HUDEP-2 (cell line): Measurements from ENCODE around the gene RNU6-1.

Experiments
- DNase-seq, 76 experiments: peaks; one replicate each; lab custom pipeline; 2025; ENCODE audit not compliant: unreplicated experiment in 76 of 76; lab: John Stamatoyannopoulos, UW

The RNU6-1 gene

DNA sequence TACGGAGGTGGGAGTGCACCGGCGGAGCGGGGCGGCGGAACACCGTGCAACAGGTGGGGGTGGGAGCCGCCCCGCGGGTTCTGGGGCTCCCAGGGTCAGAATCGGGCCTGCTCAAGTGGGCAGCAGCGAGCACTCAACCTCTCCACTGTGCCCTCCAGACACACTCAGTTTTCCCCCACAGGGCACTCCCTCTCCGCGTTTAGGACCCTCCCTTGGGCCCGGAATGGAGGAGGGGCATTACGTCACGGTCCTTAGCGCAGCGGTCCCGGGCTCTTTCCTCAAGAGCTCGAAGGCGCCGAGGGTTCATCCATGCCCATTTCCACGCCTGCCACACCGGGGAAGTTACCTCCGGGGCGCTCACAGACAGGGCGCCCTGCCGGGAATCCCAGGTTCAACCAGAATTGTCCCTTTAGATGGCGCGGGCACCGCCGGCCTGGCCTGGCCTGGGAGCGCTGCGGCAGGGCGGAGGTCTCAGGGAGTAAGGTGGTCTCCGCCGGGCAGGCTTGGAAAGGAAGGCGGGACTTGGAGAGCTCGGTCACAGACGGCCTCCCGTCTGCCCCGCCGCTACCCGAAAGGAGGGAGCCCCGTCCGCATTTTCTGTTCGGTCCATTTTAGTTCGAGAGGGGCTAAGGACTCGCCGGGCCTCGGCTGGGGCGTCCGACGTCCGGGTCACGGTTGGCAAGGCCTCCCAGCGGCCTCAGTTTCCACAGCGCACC is 5.1 kb downstream of the RNU6-1 start:
- no peak for DNase-seq

DNA sequence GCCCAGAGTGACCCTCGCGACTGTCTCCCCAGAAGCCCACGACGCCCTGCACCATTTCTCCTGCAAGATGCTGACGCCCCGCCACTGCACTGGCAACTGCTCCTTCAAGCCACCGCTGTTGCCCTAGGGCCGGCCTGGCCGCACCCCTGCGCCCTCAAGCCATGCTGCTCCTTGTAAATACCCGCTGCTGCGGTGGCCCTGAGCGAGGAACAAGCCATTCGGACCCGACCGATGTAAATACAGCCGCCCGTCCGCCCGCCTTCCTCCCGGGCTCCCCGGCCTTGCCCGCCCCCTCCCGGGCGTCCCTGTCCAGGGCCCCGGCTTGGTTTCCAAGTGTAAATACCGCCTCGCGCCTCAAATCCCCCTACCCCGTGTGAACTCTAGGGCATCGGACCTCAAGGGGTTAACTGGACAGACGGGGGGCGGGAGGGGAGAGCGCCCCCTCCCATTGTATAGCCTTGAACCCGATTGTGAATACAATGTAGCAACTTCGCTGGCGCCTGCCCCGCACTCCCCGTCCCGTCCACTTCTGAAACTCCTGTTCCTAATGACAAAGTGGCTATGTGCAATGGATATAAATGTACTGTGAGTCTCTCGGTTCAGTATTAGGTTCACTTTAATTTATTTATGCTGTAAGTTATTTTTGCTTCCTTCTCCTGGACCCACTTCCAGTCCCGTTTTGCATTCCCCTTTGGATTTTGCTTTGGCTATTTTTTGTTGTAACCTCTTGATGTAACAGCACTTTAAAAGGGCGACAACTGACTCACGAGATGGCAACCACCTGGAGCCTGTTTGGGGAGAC is 5.9 kb downstream of the RNU6-1 start:
- peak in 25 of 76 experiments; percentile 9 to 43 (median 19) for DNase-seq

DNA sequence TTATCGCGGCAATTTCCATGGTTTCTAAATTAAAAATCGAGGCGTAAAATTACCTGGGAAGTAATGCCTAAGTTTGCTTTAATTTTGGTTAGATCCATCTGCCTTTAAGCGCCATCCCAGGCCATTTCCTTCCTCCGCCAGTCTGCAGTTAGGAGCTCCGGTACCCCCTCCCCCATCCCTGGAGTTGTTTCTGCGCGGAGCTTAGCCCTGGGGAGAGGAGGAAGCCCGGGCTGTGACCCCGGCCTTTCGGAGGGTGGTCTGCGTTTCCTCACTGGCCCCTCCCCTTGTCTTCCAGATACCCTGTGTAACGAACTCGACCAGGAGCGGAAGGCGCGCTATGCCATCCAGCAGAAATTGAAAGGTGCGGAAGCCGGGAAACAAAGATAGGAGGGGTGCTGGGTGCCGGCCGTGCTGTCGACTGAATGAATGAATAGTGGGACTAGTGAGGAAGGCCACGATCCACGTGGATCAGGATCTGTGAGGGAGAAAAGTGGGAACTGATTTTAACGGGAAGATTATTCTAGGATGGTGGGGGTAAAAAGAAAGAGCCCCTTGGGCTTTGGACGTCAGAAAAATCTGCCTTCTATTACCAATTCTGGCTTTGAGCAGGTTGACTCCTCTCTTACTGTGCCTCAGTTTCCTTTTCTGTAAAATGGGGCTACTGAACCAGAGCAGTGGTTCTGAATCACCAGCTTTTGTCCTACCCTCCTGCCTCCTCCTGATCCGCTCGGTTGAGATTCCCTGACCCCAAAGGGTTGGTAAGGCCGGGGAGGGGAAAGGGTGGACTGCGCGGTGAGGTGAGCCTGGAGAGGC is 6.7 kb downstream of the RNU6-1 start:
- DNase-seq: no peak

DNA sequence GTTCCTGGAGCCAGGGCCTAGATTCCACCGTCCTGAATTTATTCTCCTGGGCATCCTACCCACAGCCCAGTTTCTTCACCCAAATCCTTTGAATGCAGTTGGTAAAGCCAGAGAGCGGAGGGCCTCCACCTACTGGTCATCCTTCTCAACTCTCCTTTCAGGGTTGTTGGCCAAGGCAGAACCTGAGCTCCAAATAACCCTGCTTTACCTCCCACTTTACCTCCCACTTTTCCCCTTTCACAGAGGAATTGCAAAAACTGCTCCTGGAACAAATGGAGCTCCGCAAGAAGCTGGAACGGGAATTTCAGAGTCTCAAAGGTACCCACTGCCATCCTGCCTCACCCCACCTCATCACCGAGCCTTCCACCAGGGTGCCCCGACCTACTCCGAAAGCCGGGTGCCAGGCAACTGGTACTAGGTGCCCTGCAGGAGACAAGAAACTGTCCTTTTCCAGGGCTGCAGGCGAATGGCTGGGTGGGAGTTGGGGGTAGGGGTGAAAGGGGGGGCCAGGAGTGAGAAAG is 7.8 kb downstream of the RNU6-1 start:
- peak in 4 of 76 experiments; percentile 4 to 38 (median 20) for DNase-seq

DNA sequence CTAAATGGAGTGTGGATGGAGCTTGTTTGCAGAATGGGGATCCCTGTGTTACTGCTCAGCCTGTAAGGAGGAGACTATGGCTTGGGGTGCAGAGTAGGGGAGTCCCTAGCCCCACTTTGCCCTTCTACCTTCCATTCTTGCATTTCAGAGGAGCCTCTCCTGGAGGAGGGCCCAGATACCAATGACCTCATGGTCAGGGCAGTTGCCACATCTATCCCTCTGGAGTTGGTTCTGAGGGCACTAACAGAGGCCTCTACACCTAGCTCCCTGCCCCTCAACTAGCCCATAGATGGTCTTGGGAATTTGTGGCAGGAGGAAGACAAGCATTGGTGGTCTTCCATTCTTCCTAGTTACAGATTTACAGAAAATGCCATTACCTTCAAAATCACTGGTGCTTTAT is 8.5 kb downstream of the RNU6-1 start:
- DNase-seq: no peak

DNA sequence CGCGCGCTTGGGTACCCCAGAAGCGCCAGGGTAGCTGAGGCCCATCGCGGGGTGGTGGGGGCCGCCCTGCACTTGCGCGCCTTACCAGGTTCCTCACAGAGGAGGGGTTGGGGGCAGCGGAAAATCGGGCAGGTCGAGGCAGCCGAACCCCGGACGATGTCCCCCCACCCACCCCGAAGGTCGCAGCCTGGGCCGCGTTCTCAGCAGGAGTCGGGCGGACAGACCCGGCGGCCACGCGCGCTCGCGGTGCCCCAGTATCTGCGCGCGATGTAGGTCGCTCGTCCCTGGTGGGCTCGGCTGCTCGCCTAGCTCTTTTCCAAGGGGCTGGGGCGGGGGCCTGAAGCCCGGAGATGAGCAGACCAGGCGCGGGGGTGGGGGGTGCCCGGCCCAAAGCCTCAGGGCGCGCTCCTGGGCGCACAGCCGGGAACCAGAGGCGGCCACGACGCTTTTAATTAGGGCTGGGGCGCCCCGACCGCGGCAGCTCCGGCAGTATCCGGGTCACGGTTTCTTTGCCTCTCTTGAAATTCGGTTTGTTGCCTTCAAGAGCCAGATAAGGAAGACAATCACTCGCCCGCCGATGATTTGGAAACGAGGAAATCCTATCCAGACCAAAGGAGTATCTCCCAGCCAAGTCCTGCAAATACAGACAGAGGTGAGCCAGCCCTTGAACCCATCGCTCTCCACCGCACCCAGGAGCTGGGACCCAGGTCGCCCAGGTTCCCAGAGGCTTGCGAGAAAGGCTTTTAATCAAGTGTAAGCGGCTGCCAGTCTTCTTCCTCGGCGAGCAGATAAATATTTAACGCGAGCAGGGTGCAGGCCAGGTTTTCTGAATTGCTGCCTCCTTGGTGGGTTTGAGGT is 10.0 kb downstream of the RNU6-1 start:
- DNase-seq: no peak

DNA sequence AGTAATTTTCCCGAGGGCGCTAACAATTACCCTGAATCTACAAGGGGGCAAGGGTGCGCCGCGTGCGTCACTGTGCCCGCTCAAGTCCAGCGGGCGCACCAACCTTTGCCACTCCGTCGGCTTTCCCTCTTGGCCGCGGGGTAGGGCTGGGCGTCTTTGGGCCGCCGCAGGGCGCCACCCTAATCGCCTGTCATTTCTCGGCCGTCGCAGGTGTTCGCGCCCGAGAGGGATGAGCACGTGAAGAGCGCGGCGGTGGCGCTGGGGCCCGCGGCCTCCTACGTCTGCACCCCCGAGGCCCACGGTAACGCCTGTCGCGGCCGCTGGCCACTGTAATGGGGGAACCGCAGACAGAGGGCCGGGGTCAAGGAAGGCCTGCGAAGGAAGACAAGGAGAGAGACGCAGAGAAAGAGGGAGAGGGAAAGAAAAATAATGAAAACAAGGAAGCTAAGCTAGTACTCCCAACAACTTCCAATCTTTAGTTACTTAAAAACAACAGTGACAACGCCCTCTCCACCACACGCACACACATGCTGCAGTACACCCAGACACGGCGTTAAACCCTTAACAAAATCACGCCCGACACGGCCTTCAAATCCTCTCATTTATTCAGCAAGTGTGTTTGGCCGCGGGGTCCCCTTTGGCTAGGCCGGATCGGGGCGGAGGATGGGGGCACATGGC is 10.7 kb downstream of the RNU6-1 start:
- no peak for DNase-seq

DNA sequence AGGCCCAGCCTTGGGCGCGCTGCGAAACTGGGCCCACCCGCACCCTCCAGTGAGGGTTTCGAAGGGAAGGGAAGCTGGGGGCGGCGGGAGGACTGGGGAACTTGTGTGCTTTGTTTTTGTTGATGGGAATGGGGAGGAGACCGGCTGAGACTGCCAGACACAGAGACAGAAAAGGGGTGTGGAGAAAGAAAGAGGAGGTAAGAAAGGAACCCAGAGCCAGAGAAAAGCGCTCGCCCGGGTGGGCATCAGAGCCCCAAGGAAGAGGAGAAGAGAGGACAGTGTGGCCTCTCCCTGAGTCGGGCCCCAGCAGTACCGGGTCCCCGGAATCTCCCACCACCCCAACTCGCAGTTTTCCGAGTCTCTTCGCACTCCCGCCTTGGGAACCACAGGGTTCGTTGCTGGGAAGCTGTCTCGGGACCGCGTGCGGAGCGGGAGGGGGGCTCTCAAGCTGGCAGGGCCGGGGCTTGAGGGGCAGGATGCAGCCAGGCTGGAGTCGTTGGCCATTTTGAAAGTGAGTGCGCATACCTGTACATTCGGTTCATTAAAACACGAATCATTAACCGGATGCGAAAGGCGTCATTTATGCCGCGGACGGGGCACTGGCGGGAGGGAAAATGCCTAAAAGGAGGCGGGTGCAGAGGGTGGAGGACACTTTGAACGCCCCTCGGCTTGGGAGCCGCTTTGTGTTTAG is 11.4 kb downstream of the RNU6-1 start:
- DNase-seq: no peak

DNA sequence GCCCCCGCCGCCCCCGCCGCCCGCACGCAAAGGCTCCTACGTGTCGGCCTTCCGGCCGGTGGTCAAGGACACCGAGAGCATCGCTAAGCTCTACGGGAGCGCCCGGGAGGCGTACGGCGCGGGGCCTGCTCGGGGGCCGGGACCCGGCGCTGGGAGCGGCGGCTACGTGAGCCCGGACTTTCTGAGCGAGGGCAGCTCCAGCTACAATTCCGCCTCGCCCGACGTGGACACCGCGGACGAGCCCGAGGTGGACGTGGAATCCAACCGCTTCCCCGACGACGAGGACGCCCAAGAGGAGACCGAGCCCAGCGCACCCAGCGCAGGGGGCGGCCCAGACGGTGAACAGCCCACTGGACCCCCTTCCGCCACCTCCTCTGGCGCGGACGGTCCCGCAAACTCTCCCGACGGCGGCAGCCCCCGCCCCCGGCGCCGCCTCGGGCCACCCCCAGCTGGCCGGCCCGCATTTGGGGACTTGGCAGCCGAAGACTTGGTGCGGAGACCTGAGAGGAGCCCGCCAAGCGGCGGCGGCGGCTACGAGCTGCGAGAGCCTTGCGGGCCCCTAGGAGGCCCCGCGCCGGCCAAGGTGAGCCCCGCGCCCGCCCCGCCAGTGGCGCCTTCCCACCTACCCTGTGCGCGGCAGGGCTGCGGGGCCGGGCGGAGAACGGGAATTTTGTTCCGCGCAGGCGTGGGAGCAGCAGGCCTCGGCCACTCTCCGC is 12.1 kb downstream of the RNU6-1 start:
- DNase-seq: no peak

DNA sequence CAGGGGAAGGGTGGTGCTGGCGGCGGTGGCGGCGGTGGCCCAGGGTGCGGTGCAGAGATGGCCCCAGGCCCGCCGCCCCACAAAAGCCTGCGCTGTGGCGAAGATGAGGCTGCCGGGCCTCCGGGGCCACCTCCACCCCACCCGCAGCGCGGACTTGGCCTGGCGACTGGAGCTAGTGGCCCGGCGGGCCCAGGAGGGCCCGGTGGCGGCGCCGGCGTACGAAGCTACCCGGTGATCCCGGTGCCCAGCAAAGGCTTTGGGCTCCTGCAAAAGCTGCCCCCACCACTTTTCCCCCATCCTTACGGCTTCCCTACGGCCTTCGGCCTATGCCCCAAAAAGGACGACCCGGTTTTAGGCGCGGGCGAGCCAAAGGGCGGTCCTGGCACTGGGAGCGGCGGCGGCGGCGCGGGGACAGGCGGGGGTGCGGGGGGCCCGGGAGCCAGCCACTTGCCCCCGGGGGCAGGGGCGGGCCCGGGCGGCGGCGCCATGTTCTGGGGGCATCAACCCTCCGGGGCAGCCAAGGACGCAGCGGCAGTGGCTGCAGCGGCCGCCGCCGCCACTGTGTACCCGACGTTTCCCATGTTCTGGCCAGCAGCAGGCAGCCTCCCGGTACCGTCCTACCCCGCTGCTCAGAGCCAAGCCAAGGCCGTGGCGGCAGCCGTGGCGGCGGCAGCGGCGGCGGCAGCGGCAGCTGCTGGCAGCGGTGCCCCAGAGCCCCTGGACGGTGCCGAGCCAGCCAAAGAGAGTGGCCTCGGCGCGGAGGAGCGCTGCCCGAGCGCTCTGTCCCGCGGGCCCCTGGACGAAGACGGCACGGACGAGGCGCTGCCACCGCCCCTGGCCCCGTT is 12.9 kb downstream of the RNU6-1 start:
- no peak for DNase-seq

DNA sequence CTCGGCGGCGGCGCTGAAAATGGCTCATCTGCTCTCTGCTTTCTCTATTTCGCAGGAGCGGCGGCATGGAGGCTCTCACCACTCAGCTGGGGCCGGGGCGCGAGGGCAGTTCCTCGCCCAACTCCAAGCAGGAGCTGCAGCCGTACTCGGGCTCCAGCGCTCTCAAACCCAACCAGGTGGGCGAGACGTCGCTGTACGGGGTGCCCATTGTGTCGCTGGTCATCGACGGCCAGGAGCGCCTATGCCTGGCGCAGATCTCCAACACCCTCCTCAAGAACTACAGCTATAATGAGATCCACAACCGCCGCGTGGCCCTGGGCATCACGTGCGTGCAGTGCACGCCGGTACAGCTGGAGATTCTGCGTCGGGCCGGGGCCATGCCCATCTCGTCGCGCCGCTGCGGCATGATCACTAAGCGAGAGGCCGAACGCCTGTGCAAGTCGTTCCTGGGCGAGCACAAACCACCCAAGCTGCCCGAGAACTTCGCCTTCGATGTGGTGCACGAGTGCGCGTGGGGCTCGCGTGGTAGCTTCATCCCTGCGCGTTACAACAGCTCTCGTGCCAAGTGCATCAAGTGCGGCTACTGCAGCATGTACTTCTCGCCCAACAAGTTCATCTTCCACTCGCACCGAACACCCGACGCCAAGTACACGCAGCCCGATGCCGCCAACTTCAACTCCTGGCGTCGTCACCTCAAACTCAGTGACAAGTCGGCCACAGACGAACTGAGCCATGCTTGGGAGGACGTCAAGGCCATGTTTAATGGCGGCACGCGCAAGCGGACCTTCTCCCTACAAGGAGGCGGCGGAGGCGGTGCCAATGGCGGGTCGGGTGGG is 13.7 kb downstream of the RNU6-1 start:
- no peak for DNase-seq

DNA sequence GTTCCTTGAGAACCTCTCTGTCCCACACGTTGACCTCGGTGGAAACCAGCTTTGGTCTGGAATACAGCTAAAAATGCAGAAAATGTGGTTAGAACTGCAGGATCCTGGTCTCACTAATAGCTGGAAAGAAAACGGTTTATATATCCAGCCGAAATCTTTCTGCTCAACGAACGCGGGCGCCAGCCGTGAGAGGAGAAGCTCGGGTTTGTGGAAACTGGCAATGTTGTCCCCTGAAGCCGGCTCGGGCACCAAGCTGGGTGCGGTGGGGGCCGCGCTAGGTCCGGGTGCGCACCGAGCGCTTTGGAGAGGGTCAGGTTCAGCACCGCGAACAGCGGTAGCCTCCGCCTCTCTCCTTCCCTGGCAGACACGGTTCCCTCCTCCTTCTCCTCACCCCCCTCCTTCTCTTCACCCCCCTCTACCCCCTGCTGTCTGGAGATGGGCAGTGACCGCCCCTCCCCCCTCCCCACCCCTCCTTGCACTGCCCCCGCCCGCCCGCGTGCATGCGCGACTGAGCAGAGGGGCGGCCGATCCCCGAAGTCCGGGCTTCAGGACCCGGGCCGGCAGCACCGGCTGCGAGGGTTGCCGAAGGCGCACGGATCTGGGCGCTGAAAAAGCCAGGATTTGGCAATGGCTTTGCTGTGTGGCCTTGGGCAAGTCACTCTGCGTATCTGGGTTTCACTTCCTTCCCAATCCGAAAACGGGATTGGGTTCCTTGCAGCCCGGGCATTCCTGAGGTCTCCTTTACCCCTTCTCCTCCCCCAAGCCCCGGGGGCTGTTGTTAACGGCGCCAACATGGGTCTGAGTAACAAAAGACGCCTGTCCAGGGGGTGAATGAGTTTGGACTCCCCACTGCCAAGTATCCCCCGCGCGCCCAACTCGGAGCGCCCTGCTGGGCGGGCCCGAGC is 14.6 kb downstream of the RNU6-1 start, which contains the start of gene SKOR1:
Gene SKOR1, plus strand, starts transcription at position 534 of the 905 bp plus-strand sequence. Its CDS starts 94 bp downstream, at position 628.
- DNase-seq: no peak

DNA sequence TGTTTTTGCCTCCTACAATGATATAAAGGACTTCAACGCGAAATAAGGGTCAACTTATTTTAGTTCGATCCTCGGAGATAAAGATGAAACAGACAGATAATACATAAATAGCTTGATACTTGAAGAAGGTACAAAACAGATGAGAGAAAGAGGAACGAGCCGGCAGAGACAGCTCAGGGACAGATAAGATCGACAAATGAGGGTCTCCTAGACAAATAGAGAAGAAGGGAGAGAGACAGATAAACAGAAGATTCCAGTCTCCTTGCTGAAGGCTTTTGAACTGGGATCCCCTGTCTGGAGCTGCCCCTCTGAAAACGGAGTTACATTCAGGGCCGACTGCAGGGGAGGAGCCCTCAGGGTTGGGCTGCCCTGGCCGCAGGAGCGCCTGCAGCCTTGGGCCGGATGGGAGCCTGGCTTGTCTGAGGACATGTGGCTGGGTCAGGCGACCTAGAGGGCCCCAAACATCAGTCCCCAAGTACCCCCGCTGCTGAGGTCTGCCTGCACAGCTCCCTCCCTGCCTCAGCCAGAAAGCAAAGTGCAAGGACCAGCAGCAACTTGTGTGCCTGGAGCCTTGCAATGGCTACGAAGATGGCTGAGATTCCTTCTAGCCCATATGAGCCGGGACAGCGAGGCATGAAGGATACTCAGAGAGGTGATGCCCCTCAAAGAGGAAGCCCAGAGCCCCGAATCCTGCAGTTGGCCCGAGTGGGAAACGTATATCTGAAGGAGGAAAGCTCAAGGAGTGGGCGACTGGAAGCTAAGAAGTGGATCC is 15.5 kb downstream of the RNU6-1 start:
- DNase-seq: no peak

DNA sequence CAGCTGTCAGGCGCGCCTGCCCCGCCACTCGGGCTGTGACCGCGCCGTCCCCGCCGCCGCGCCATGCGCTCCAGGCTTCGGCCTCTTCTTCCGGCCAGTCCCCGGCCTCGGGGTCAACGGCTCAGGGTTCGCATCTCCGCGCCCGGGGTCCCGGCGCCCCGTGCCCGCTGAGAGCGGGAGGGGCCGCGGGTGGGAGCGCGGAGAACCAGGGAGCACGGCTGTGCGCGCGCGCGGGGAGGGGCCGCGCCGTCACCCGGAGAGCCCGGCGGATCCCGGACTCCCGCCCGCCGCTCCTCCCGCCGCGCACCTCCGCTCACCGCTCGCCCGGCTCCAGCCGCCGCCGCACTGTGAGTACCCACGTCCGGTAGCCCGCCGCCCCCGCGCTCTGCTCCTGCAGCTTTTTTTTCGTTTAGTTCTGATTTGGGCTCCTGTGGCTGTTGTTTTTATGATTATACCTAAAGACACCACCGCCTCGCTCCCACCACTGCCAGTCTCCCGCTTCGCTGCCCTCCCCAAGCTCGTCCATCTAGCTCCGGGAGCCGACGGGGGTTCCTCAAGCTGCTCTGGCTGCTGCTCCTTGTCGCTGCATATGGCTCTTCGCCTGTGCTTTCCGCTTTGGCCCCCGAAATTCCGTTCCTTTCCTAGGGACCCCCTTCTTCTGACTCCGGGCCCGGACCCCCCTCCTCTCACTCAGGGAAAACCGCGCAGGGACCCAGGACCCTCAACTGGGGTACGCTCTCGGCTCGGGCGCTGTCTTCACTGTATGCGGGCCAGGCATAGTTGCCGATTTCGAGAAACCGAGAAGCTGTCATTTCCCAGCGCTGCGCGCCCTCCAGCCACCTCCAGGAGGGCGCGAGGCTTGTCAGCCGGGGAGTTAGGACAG is 16.3 kb downstream of the RNU6-1 start:
- DNase-seq: no peak
